GM18909 (cell line): ENCODE measurements around the gene AARS1.
A peak's percentile ranks its signal among the peaks of the same experiment; 100 is the strongest.
"Not testable (repeated sequence)": the region's sequence is repeated elsewhere in the genome, so short reads cannot be mapped to it uniquely, and the experiment has no call there.

Experiments used
- ATAC-seq: cut with Tn5 transposase; IDR thresholded peaks from one replicate; pipeline ENCODE4 v1.9.1; 2021; ENCODE audit warnings: mild to moderate bottlenecking; ENCODE audit not compliant: unreplicated experiment, poor library complexity

Gene AARS1

GRCh38 chr16:70276392-70276791, 12.9 kb downstream of the AARS1 start:
- no peak for ATAC-seq

GRCh38 chr16:70271696-70272095, 17.6 kb downstream of the AARS1 start:
- no peak for ATAC-seq

GRCh38 chr16:70270176-70270575, 19.1 kb downstream of the AARS1 start:
- ATAC-seq = no peak

- no peak for ATAC-seq
Measured at GRCh38 chr16:70269471-70269870, 19.8 kb downstream of the AARS1 start.

GRCh38 chr16:70267922-70268321, 21.4 kb downstream of the AARS1 start:
- not testable (repeated sequence) for ATAC-seq

- no peak for ATAC-seq
Measured at GRCh38 chr16:70267516-70267915, 21.8 kb downstream of the AARS1 start.

- not testable (repeated sequence) for ATAC-seq
Measured at GRCh38 chr16:70259903-70260302, 29.4 kb downstream of the AARS1 start.

- no peak for ATAC-seq
Measured at GRCh38 chr16:70258946-70259345, 30.4 kb downstream of the AARS1 start.

GRCh38 chr16:70258065-70258464, 31.2 kb downstream of the AARS1 start:
- ATAC-seq = no peak

GRCh38 chr16:70257391-70257790, 31.9 kb downstream of the AARS1 start:
- no peak for ATAC-seq

- ATAC-seq = no peak
Measured at GRCh38 chr16:70255574-70255973, 33.7 kb downstream of the AARS1 start.

GRCh38 chr16:70254965-70255286, 34.4 kb downstream of the AARS1 start:
- no peak for ATAC-seq

- no peak for ATAC-seq
Measured at GRCh38 chr16:70254180-70254964, 34.9 kb downstream of the AARS1 start.

- no peak for ATAC-seq
Measured at GRCh38 chr16:70253291-70254106, 35.8 kb downstream of the AARS1 start.

- ATAC-seq = no peak
Measured at GRCh38 chr16:70252355-70252988, 36.8 kb downstream of the AARS1 start.

- peak; percentile 83 for ATAC-seq
Measured at GRCh38 chr16:70251629-70252354, 37.5 kb downstream of the AARS1 start, which contains the start of gene EXOSC6. Gene EXOSC6 (minus strand): TSS chr16:70251940. CDS start chr16:70251900, 40 bp downstream.

GRCh38 chr16:70250748-70251628, 38.3 kb downstream of the AARS1 start:
- peak; percentile 43 for ATAC-seq

- ATAC-seq = not testable (repeated sequence)
Measured at GRCh38 chr16:70249697-70250096, 39.6 kb downstream of the AARS1 start.

GRCh38 chr16:70238773-70239172, 50.5 kb downstream of the AARS1 start:
- ATAC-seq = not testable (repeated sequence)
